ENCODE results near the gene STK32B.

- TF ChIP-seq CTCF (IDR thresholded peaks at IDR 0.05): peak in 2 of 3 experiments; percentile 35 to 48
- TF ChIP-seq POLR2A (IDR thresholded peaks at IDR 0.05): no peak
These were observed 91.4 kb downstream of the STK32B start for GRCh38 chr4:5142726-5143125.
